ENCODE results near the gene MBP. TPM values are rescaled to one million over a fixed set of nuclear protein-coding genes. Genes with fewer than 3 reads are reported as not detected.

The MBP gene
- polyA plus RNA-seq, 1 experiment = 5.3 TPM

DNA sequence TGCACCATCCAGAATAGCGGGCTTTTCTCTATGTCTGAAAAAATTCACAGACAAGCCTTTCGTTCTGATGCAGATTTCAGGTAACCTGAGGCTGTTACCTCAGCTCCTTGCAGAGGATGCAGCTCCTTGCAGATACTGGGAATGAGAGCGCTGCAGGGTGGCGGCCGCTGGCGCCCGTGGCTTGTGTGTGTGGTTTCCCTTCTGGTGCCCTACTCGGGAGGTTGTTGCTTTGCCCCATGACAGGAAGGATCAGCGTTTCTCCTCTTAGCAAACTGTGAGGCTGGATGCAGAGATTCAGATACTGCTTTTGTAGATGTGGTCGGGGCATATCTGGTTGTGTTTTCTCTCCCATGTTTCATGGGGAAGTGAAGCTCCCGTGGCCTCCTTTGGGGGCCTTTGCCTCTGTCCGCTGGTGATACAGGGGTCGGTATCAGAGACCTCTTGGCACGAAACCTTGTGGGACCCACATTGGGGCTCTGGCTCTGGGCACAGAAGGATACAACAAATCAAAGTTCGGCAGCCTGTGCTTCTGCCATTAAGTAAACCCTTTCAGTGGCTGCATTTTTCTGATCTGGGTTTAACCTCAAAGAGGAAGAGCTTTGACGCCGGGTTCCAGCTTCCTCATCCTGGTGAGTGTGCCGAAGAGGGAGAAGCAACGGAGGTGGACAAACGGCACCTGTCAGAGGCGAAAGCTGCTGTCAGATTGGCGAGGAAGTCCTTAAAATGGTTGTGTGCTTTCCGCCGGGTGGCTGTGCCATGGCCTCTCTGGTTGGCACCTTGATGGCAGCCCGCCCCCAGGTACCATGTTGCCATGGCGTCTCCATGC lies 127.8 kb downstream of the MBP start:
- no peak for DNase-seq (ENCODE audit: low read depth, low spot score)
- peaks cover 13% of the 10 kb centered on the region for H3K27me3 ChIP-seq (ENCODE audit: control insufficient read depth, insufficient read depth, low read length)
- ChIA-PET POLR2A (no interaction called here), CTCF (interaction anchor here (0.8 to 4.2 kb wide), 6 partner anchors 9 to 207 kb away, joined by 3 to 19 read pairs (median 6); no protein-coding TSS in a partner anchor)
- no peak overlapping the region for H3K27ac ChIP-seq (ENCODE audit: low read depth, low read length)
- H3K4me3 ChIP-seq (ENCODE audit: low read depth, low read length) = no peak overlapping the region
- no peaks in the 10 kb centered on the region; the same call in 1 of the 2 replicates for H3K9me3 ChIP-seq (ENCODE audit: control insufficient read depth, insufficient read depth, low read length)
- TF ChIP-seq, protein P1, sequence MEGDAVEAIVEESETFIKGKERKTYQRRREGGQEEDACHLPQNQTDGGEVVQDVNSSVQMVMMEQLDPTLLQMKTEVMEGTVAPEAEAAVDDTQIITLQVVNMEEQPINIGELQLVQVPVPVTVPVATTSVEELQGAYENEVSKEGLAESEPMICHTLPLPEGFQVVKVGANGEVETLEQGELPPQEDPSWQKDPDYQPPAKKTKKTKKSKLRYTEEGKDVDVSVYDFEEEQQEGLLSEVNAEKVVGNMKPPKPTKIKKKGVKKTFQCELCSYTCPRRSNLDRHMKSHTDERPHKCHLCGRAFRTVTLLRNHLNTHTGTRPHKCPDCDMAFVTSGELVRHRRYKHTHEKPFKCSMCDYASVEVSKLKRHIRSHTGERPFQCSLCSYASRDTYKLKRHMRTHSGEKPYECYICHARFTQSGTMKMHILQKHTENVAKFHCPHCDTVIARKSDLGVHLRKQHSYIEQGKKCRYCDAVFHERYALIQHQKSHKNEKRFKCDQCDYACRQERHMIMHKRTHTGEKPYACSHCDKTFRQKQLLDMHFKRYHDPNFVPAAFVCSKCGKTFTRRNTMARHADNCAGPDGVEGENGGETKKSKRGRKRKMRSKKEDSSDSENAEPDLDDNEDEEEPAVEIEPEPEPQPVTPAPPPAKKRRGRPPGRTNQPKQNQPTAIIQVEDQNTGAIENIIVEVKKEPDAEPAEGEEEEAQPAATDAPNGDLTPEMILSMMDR (IDR thresholded peaks at IDR 0.05; ENCODE audit: low read depth, low read length) = no peak

- no peaks in the 10 kb centered on the region; the same call in 1 of the 2 replicates for H3K9me3 ChIP-seq (ENCODE audit: control insufficient read depth, insufficient read depth, low read length)
- DNase-seq (ENCODE audit: low read depth, low spot score) = no peak
- TF ChIP-seq, protein P1 (IDR thresholded peaks at IDR 0.05; ENCODE audit: low read depth, low read length) = no peak
- no peak overlapping the region for H3K4me3 ChIP-seq (ENCODE audit: low read depth, low read length)
- ChIA-PET CTCF (interaction anchor here (0.5 to 4.2 kb wide), 6 partner anchors 8 to 209 kb away, joined by 3 to 19 read pairs (median 3); no protein-coding TSS in a partner anchor), POLR2A (no interaction called here)
- no peak overlapping the region for H3K27ac ChIP-seq (ENCODE audit: low read depth, low read length)
- peaks cover 13% of the 10 kb centered on the region for H3K27me3 ChIP-seq (ENCODE audit: control insufficient read depth, insufficient read depth, low read length)
Observed at GRCh38 chr18:77003316-77003715, 129.3 kb downstream of the MBP start.

DNA sequence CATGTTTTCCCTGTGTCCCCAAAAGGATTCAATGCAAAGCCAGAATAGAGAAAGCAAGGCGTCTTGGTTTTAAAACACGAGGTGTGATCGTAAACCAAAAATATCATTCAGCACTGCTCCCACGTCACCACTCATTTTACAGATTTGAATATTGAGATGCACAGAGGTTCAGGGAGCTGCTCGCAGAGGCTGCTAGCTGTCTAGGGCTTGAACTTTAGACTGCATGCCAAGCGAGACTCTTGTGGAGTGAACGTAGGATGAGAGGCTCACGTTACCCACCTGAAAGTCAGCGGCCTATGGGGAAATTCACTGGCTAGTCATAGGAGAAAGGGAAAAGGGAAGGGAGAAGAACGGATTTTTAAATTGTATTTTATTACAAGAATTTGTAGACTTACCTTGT lies 130.1 kb downstream of the MBP start:
- ChIA-PET POLR2A (no interaction called here), CTCF (interaction anchor here (0.6 to 4.2 kb wide), 3 partner anchors 11 to 210 kb away, joined by 3 to 19 read pairs (median 10); no protein-coding TSS in a partner anchor)
- Histone ChIP-seq H3K9me3 (ENCODE audit: control insufficient read depth, insufficient read depth, low read length) (no peaks in the 10 kb centered on the region; the same call in 1 of the 2 replicates), H3K27ac (ENCODE audit: low read depth, low read length) (no peak overlapping the region), H3K4me3 (ENCODE audit: low read depth, low read length) (no peak overlapping the region), H3K27me3 (ENCODE audit: control insufficient read depth, insufficient read depth, low read length) (peaks cover 10% of the 10 kb centered on the region)
- TF ChIP-seq, protein P1 (IDR thresholded peaks at IDR 0.05; ENCODE audit: low read depth, low read length) = no peak
- DNase-seq (ENCODE audit: low read depth, low spot score) = no peak

GRCh38 chr18:77001979-77002378 lies 130.6 kb downstream of the MBP start:
- ChIA-PET POLR2A (no interaction called here), CTCF (interaction anchor here (2.3 to 6.4 kb wide), 6 partner anchors 9 to 210 kb away, joined by 14 to 104 read pairs (median 19); no protein-coding TSS in a partner anchor)
- no peak for DNase-seq (ENCODE audit: low read depth, low spot score)

More at GRCh38 chr18:77001979-77002378, 130.6 kb downstream of the MBP start:
- no peaks in the 10 kb centered on the region; the same call in 1 of the 2 replicates for H3K9me3 ChIP-seq (ENCODE audit: control insufficient read depth, insufficient read depth, low read length)
- no peak overlapping the region for H3K27ac ChIP-seq (ENCODE audit: low read depth, low read length)
- H3K27me3 ChIP-seq (ENCODE audit: control insufficient read depth, insufficient read depth, low read length) = peaks cover 9% of the 10 kb centered on the region
- no peak overlapping the region for H3K4me3 ChIP-seq (ENCODE audit: low read depth, low read length)
- TF ChIP-seq, protein P1 (IDR thresholded peaks at IDR 0.05; ENCODE audit: low read depth, low read length) = no peak

All from AG04450 (cell line).